Measurements from ENCODE around the gene MUC12. TPM values are rescaled to one million over a fixed set of nuclear protein-coding genes. Genes with fewer than 3 reads are reported as not detected.
"Not testable (repeated sequence)": the region's sequence is repeated elsewhere in the genome, so short reads cannot be mapped to it uniquely, and the experiment has no call there.

Gene MUC12
- total and polyA plus RNA-seq, 3 donors from 2014 or later, result 3.5 to 6.2 (median 5.3) TPM

GRCh38 chr7:100972002-100972347, 2.6 kb downstream of the MUC12 start:
- 66 to 70% methylated on average over 7 of the region's 7 CpGs for WGBS, 2 donors
- Histone ChIP-seq H3K36me3 (ENCODE audit: low read depth, missing control alignments) (no peaks in the 10 kb centered on the region), H3K9me3 (no peaks in the 10 kb centered on the region), H3K4me3 (no peak overlapping the region), H3K27me3 (peaks cover 5% of the 10 kb centered on the region), H3K27ac (no peak overlapping the region), H3K4me1 (peaks cover under 1% of the 10 kb centered on the region)
- TF ChIP-seq CTCF (IDR thresholded peaks at IDR 0.05), result no peak
- TF ChIP-seq POLR2A (IDR thresholded peaks at IDR 0.05), result no peak
- intact Hi-C loops (cut with DNase I; ENCODE audit: low total_unique reads), result no loop called here
- no peak for DNase-seq

GRCh38 chr7:100974021-100974420, 4.7 kb downstream of the MUC12 start:
- WGBS, 2 donors, result 83 to 85% methylated on average over 2 of the region's 2 CpGs
- H3K27me3 ChIP-seq, result no peaks in the 10 kb centered on the region
- no peak for DNase-seq

DNA sequence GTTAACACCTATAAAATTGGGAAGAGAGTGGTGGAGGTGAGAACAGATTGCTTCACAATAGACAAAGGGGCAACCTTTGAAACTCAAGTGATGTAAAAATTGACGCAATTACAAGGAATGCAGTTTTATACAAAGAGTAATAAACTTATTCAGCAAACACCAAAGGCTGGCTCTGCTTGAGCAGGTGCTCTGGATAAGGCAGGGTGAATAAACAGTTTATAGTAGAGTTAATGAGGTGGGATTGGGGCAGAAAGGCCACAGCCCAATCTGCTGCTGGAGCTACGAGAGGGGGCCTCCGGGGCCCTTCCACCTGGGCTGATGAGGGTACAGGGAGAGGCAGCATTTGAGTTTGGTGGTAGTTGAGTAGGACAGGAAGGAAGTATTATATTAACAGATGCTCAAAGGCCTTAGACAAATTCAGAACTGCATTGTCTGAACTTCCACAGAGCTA, 6.0 kb downstream of the MUC12 start:
- Histone ChIP-seq H3K27ac (no peak overlapping the region), H3K4me3 (no peak overlapping the region), H3K36me3 (ENCODE audit: low read depth, missing control alignments) (no peaks in the 10 kb centered on the region), H3K4me1 (no peaks in the 10 kb centered on the region), H3K9me3 (no peaks in the 10 kb centered on the region), H3K27me3 (no peaks in the 10 kb centered on the region)
- TF ChIP-seq CTCF (IDR thresholded peaks at IDR 0.05) (no peak), POLR2A (IDR thresholded peaks at IDR 0.05) (no peak)
- intact Hi-C loops (cut with DNase I; ENCODE audit: low total_unique reads), result no loop called here
- no peak for DNase-seq
- WGBS, 2 donors, result 65 to 71% methylated on average over 3 of the region's 3 CpGs

More at GRCh38 chr7:100974021-100974420, 4.7 kb downstream of the MUC12 start:
- Histone ChIP-seq H3K4me3 (no peak overlapping the region), H3K36me3 (ENCODE audit: low read depth, missing control alignments) (no peaks in the 10 kb centered on the region), H3K4me1 (no peaks in the 10 kb centered on the region), H3K27ac (no peak overlapping the region), H3K9me3 (no peaks in the 10 kb centered on the region)
- TF ChIP-seq CTCF (IDR thresholded peaks at IDR 0.05), result no peak
- TF ChIP-seq POLR2A (IDR thresholded peaks at IDR 0.05), result no peak
- intact Hi-C loops (cut with DNase I; ENCODE audit: low total_unique reads), result no loop called here

DNA sequence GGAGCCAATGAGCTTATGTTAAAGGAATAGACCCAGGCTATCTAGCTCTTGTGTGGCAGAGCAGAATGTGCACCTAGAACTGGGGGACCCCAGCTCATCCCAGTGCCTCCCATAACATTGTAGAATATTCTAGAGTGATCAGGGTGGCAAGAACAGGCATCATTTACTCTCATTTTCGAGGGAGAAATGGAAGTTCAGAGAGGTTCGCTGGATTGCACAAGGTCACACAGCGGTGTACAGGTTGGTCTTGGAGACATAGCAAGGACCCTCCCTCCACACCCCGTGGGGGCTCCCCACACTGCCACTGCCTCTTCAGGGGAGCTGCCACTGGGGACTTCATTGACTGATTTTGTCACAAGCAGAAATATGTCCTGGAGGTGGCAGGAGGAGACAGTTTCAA, 8.9 kb downstream of the MUC12 start:
- no peaks in the 10 kb centered on the region for H3K9me3 ChIP-seq
- DNase-seq, result no peak
- no peak for TF ChIP-seq POLR2A (IDR thresholded peaks at IDR 0.05)
- no peak for TF ChIP-seq CTCF (IDR thresholded peaks at IDR 0.05)

DNA sequence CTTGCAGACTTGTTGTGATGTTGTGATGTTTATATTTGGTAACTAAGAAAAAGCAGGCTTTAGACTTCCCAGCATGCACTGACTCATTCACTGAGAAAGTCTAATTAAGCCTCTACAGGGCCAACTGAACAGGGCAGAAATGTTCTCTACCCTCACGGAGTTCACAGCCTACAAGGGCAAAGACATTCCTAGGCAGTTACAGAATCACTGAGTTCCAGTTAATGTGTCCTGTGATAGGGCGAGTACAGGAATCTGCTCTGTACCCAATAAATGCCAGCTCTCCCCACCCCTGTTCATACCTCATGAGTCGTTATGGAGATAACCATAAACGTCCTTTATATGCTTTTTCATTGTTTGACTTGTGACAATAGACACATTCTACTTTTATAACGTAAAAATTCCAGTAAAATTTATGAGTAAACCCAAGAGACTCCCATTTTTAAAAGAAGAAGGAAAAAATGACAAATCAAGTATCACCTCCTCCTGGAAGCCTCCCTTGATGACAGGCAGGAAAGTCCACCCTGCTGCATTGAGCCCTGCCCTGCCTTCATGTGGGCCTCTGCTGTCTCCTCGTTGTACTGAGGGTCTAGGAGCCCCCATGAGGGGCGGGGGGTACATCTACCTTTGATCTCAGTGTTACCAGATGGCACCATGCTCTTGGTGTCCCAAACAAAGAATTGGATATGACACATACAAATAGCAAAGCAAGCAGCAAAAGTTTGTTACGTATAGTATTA, 14.3 kb downstream of the MUC12 start:
- Histone ChIP-seq H3K9me3 (no peaks in the 10 kb centered on the region), H3K4me3 (no peak overlapping the region), H3K4me1 (no peaks in the 10 kb centered on the region), H3K36me3 (ENCODE audit: low read depth, missing control alignments) (no peaks in the 10 kb centered on the region), H3K27me3 (no peaks in the 10 kb centered on the region), H3K27ac (no peak overlapping the region)
- intact Hi-C loops (cut with DNase I; ENCODE audit: low total_unique reads), result no loop called here
- no peak for DNase-seq
- TF ChIP-seq CTCF (IDR thresholded peaks at IDR 0.05) (no peak), POLR2A (IDR thresholded peaks at IDR 0.05) (no peak)
- 73 to 78% methylated on average over 8 of the region's 8 CpGs for WGBS, 2 donors

More for the DNA sequence above, 8.9 kb downstream of the MUC12 start:
- no peak overlapping the region for H3K4me3 ChIP-seq
- H3K4me1 ChIP-seq, result no peaks in the 10 kb centered on the region
- WGBS, 2 donors, result 88 to 91% methylated on average over 4 of the region's 4 CpGs
- intact Hi-C loops (cut with DNase I; ENCODE audit: low total_unique reads), result no loop called here
- H3K27ac ChIP-seq, result no peak overlapping the region
- H3K27me3 ChIP-seq, result no peaks in the 10 kb centered on the region
- H3K36me3 ChIP-seq (ENCODE audit: low read depth, missing control alignments), result no peaks in the 10 kb centered on the region

GRCh38 chr7:100984241-100984918, 15.0 kb downstream of the MUC12 start:
- 85 to 86% methylated on average over 14 of the region's 14 CpGs for WGBS, 2 donors
- H3K4me3 ChIP-seq; H3K36me3 ChIP-seq (ENCODE audit: low read depth, missing control alignments); intact Hi-C loops (cut with DNase I; ENCODE audit: low total_unique reads); H3K4me1 ChIP-seq; DNase-seq; H3K27me3 ChIP-seq; H3K27ac ChIP-seq; H3K9me3 ChIP-seq: not testable (repeated sequence)
